ENCODE measurements around the gene EXT2.

GRCh38 chr11:44066732-44067141 lies 28.7 kb upstream of the EXT2 start:
- TF ChIP-seq CTCF (IDR thresholded peaks at IDR 0.05 in 2 of 3, conservative IDR thresholded peaks at IDR 0.05 in 1 of 3; ENCODE audit: borderline replicate concordance in 1 of 3, insufficient read depth in 1 of 3, low read depth in 2 of 3, low read length in 2 of 3) (no peak), ELF1 (IDR thresholded peaks at IDR 0.05; ENCODE audit: borderline replicate concordance, low read depth) (no peak), JUND (IDR thresholded peaks at IDR 0.05) (peak; percentile 60), CEBPB (IDR thresholded peaks at IDR 0.05; ENCODE audit: low read depth) (no peak), REST (IDR thresholded peaks at IDR 0.05; ENCODE audit: low read depth) (no peak), POLR2AphosphoS5 (IDR thresholded peaks at IDR 0.05; ENCODE audit: low read depth, low read length) (no peak), ATF3 (IDR thresholded peaks at IDR 0.05) (no peak), ZNF274 (IDR thresholded peaks at IDR 0.05; ENCODE audit: low read depth, low read length) (no peak), POLR2A (IDR thresholded peaks at IDR 0.05; ENCODE audit: borderline replicate concordance, extremely low read depth, insufficient read depth, insufficient read length) (no peak)
